Measurements from ENCODE around the gene SLC25A22. TPM values are rescaled to one million over a fixed set of nuclear protein-coding genes. Genes with fewer than 3 reads are reported as not detected.

Gene SLC25A22
- total and polyA plus RNA-seq, 7 donors = 3.8 to 26.4 (median 7.2) TPM

GRCh38 chr11:788953-789940 is 8.8 kb downstream of the SLC25A22 start:
- Histone ChIP-seq H3K27ac (no peak overlapping the region), H3K4me1 (peaks cover 0 to 8% (median 3%) of the 10 kb centered on the region in 4 donors), H3K9me3 (no peaks in the 10 kb centered on the region), H3K4me3 (no peak overlapping the region), H3K27me3 (peaks cover 18 to 46% (median 22%) of the 10 kb centered on the region in 3 donors), H3K36me3 (peaks cover 0 to 12% (median 2%) of the 10 kb centered on the region in 4 donors)
- DNase-seq = no peak
- intact Hi-C loops (cut with DNase I) = no loop called here
- TF ChIP-seq POLR2AphosphoS5 (IDR thresholded peaks at IDR 0.05) (no peak), EP300 (IDR thresholded peaks at IDR 0.05) (no peak), CTCF (IDR thresholded peaks at IDR 0.05) (no peak), POLR2A (IDR thresholded peaks at IDR 0.05) (no peak)
- 21 to 37% methylated on average over 31 of the region's 31 CpGs for WGBS, 2 donors

GRCh38 chr11:788009-788640 is 10.0 kb downstream of the SLC25A22 start:
- intact Hi-C loops (cut with DNase I) = no loop called here
- TF ChIP-seq CTCF (IDR thresholded peaks at IDR 0.05) = no peak
- TF ChIP-seq EP300 (IDR thresholded peaks at IDR 0.05) = no peak
- no peak for TF ChIP-seq POLR2AphosphoS5 (IDR thresholded peaks at IDR 0.05)
- TF ChIP-seq POLR2A (IDR thresholded peaks at IDR 0.05) = no peak
- peaks cover 18 to 46% (median 22%) of the 10 kb centered on the region in 3 donors for H3K27me3 ChIP-seq
- no peak overlapping the region for H3K4me3 ChIP-seq
- no peak for DNase-seq
- H3K27ac ChIP-seq = no peak overlapping the region
- 37 to 57% methylated on average over 28 of the region's 28 CpGs for WGBS, 2 donors
- H3K36me3 ChIP-seq = peaks cover 0 to 8% (median 2%) of the 10 kb centered on the region in 4 donors
- no peaks in the 10 kb centered on the region for H3K9me3 ChIP-seq
- peaks cover 0 to 15% (median 6%) of the 10 kb centered on the region in 4 donors for H3K4me1 ChIP-seq

- Histone ChIP-seq H3K4me3 (no peak overlapping the region), H3K9me3 (no peaks in the 10 kb centered on the region), H3K4me1 (peaks cover 0 to 20% (median 9%) of the 10 kb centered on the region in 4 donors), H3K36me3 (peaks cover 0 to 7% (median 2%) of the 10 kb centered on the region in 4 donors), H3K27ac (no peak overlapping the region), H3K27me3 (peaks cover 18 to 46% (median 22%) of the 10 kb centered on the region in 3 donors)
- 84 to 91% methylated on average over 24 of the region's 24 CpGs for WGBS, 2 donors
- intact Hi-C loops (cut with DNase I) = no loop called here
- TF ChIP-seq POLR2A (IDR thresholded peaks at IDR 0.05) (no peak), CTCF (IDR thresholded peaks at IDR 0.05) (no peak), POLR2AphosphoS5 (IDR thresholded peaks at IDR 0.05) (no peak), EP300 (IDR thresholded peaks at IDR 0.05) (no peak)
- DNase-seq = no peak
Observed at GRCh38 chr11:787084-787675, 10.9 kb downstream of the SLC25A22 start.

GRCh38 chr11:786235-787083 is 11.6 kb downstream of the SLC25A22 start:
- Histone ChIP-seq H3K9me3 (no peaks in the 10 kb centered on the region), H3K4me1 (peaks cover 0 to 20% (median 9%) of the 10 kb centered on the region in 4 donors), H3K27ac (no peak overlapping the region), H3K36me3 (peaks cover 0 to 4% (median 0%) of the 10 kb centered on the region in 4 donors), H3K4me3 (no peak overlapping the region), H3K27me3 (peaks cover 18 to 45% (median 22%) of the 10 kb centered on the region in 3 donors)
- 80 to 84% methylated on average over 24 of the region's 24 CpGs for WGBS, 2 donors
- no peak for TF ChIP-seq POLR2AphosphoS5 (IDR thresholded peaks at IDR 0.05)
- no peak for TF ChIP-seq EP300 (IDR thresholded peaks at IDR 0.05)
- no peak for TF ChIP-seq CTCF (IDR thresholded peaks at IDR 0.05)
- intact Hi-C loops (cut with DNase I) = no loop called here
- no peak for DNase-seq
